SK-N-SH (cell line): ENCODE measurements around the gene TASOR2.

Experiments used
- EZH2phosphoT487 ChIP-seq: fragments of 200-600 bp; sonication (generic); IDR thresholded peaks from 2 replicates; pipeline ENCODE4 v1.6.1; 2017; ENCODE audit warnings: low read depth, mixed run types, mild to moderate bottlenecking, antibody characterized with exemption, moderate library complexity, borderline replicate concordance
- RAD21 ChIP-seq: IDR thresholded peaks from 2 replicates; pipeline ENCODE4 v1.6.1; 2012; ENCODE audit warnings: mild to moderate bottlenecking, low read length
- SIN3A ChIP-seq: IDR thresholded peaks from 2 replicates; pipeline ENCODE4 v1.6.1; 2012; ENCODE audit warnings: low read depth, mild to moderate bottlenecking, low read length, moderate library complexity, borderline replicate concordance
- TF ChIP-seq, protein P1 (sequence below): fragments of 200-600 bp; sonication (generic); IDR thresholded peaks from 2 replicates; pipeline ENCODE4 v1.6.1; 2017; ENCODE audit warnings: antibody characterized with exemption, mild to moderate bottlenecking, moderate library complexity
- TF ChIP-seq, protein P2 (sequence below): IDR thresholded peaks from 2 replicates; pipeline ENCODE4 v1.4.0; 2012; ENCODE audit warnings: low read depth, borderline replicate concordance

DNA sequence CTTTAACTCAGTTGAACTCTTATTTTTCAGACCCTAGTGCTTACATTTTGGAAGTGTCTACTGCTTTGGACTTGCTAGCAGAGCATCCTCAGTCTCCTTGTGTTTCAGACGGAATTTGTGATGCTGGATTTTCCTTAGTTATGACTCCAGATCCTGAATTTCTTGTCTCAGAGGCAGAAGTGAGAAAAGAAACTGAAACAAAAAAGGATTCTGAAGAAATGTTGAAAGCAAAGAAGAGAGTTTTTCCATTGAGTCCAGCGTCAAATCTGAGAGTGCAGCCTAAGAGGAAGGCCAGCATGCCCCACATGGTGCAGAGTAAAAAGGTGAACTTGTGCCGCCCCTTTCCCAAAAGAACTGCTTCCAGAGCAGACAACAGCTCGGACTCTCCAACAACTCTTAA lies 46.1 kb downstream of the TASOR2 start:
- TF ChIP-seq, protein P1, sequence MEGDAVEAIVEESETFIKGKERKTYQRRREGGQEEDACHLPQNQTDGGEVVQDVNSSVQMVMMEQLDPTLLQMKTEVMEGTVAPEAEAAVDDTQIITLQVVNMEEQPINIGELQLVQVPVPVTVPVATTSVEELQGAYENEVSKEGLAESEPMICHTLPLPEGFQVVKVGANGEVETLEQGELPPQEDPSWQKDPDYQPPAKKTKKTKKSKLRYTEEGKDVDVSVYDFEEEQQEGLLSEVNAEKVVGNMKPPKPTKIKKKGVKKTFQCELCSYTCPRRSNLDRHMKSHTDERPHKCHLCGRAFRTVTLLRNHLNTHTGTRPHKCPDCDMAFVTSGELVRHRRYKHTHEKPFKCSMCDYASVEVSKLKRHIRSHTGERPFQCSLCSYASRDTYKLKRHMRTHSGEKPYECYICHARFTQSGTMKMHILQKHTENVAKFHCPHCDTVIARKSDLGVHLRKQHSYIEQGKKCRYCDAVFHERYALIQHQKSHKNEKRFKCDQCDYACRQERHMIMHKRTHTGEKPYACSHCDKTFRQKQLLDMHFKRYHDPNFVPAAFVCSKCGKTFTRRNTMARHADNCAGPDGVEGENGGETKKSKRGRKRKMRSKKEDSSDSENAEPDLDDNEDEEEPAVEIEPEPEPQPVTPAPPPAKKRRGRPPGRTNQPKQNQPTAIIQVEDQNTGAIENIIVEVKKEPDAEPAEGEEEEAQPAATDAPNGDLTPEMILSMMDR: no peak
- TF ChIP-seq EZH2phosphoT487 (no peak), SIN3A (no peak), RAD21 (no peak)
- TF ChIP-seq, protein P2, sequence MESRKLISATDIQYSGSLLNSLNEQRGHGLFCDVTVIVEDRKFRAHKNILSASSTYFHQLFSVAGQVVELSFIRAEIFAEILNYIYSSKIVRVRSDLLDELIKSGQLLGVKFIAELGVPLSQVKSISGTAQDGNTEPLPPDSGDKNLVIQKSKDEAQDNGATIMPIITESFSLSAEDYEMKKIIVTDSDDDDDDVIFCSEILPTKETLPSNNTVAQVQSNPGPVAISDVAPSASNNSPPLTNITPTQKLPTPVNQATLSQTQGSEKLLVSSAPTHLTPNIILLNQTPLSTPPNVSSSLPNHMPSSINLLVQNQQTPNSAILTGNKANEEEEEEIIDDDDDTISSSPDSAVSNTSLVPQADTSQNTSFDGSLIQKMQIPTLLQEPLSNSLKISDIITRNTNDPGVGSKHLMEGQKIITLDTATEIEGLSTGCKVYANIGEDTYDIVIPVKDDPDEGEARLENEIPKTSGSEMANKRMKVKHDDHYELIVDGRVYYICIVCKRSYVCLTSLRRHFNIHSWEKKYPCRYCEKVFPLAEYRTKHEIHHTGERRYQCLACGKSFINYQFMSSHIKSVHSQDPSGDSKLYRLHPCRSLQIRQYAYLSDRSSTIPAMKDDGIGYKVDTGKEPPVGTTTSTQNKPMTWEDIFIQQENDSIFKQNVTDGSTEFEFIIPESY: no peak
